H9 (cell line): ENCODE data around the gene DMD. TPM values are rescaled to one million over a fixed set of nuclear protein-coding genes. Genes with fewer than 3 reads are reported as not detected.
"Not testable (repeated sequence)": the region's sequence is repeated elsewhere in the genome, so short reads cannot be mapped to it uniquely, and the experiment has no call there.

Experiments
- DNase-seq: peaks from one replicate; pipeline ENCODE4 v3.0.0-alpha.2; 2017
- H2AFZ ChIP-seq: one replicate; pipeline ENCODE4 v1.6.1; 2013; ENCODE audit warnings: mild to moderate bottlenecking, low read length, control low read depth, moderate library complexity
- H2AK5ac ChIP-seq: 2 replicates; pipeline ENCODE4 v1.6.1; 2013; ENCODE audit warnings: low read length, control low read depth, mixed read lengths; ENCODE audit not compliant: insufficient read length
- H2BK120ac ChIP-seq: one replicate; pipeline ENCODE4 v1.6.1; 2013; ENCODE audit warnings: low read depth, mild to moderate bottlenecking, low read length, control low read depth, inconsistent platforms; ENCODE audit not compliant: poor library complexity, severe bottlenecking
- H2BK12ac ChIP-seq: 2 replicates; pipeline ENCODE4 v1.6.1; 2013; ENCODE audit warnings: low read length, control low read depth, mixed read lengths, low read depth; ENCODE audit not compliant: insufficient read length
- H2BK15ac ChIP-seq: 2 replicates; pipeline ENCODE4 v1.6.1; 2013; ENCODE audit warnings: low read depth, low read length, control low read depth
- H2BK20ac ChIP-seq: one replicate; pipeline ENCODE4 v1.6.1; 2013; ENCODE audit warnings: low read depth, mild to moderate bottlenecking, low read length, control low read depth, inconsistent platforms; ENCODE audit not compliant: poor library complexity, severe bottlenecking
- H2BK5ac ChIP-seq: 2 replicates; pipeline ENCODE4 v1.6.1; 2013; ENCODE audit warnings: low read length, control low read depth, mixed read lengths; ENCODE audit not compliant: insufficient read length
- H3K14ac ChIP-seq: 2 replicates; pipeline ENCODE4 v1.6.1; 2013; ENCODE audit warnings: low read length, control low read depth; ENCODE audit not compliant: insufficient read depth
- H3K18ac ChIP-seq: 2 replicates; pipeline ENCODE4 v1.6.1; 2013; ENCODE audit warnings: low read depth, mild to moderate bottlenecking, mixed read lengths, low read length, control low read depth; ENCODE audit not compliant: insufficient read length
- H3K23ac ChIP-seq: 2 replicates; pipeline ENCODE4 v1.6.1; 2013; ENCODE audit warnings: low read length, control low read depth, mixed read lengths, low read depth; ENCODE audit not compliant: insufficient read length
- H3K23me2 ChIP-seq: 2 replicates; pipeline ENCODE4 v1.6.1; 2013; ENCODE audit warnings: low read depth, mild to moderate bottlenecking, mixed read lengths, low read length, control low read depth; ENCODE audit not compliant: insufficient read length, poor library complexity, severe bottlenecking
- H3K27ac ChIP-seq: 2 replicates; pipeline ENCODE4 v1.5.1; 2013; ENCODE audit warnings: low read length, control low read depth, mixed read lengths, low read depth; ENCODE audit not compliant: insufficient read length
- H3K27me3 ChIP-seq: 2 replicates; pipeline ENCODE4 v1.6.1; 2013; ENCODE audit warnings: low read length, control low read depth, inconsistent platforms; ENCODE audit not compliant: insufficient read depth
- H3K4ac ChIP-seq: 2 replicates; pipeline ENCODE4 v1.6.1; 2013; ENCODE audit warnings: low read depth, mild to moderate bottlenecking, control low read depth, inconsistent platforms, low read length, moderate library complexity
- H3K4me1 ChIP-seq: 2 replicates; pipeline ENCODE4 v1.6.1; 2013; ENCODE audit warnings: low read length, control low read depth, inconsistent platforms; ENCODE audit not compliant: insufficient read depth
- H3K4me2 ChIP-seq: 2 replicates; pipeline ENCODE4 v1.6.1; 2013; ENCODE audit warnings: low read length, control low read depth, mixed read lengths; ENCODE audit not compliant: insufficient read length, insufficient read depth
- H3K56ac ChIP-seq: 2 replicates; pipeline ENCODE4 v1.6.1; 2013; ENCODE audit warnings: low read depth, mild to moderate bottlenecking, mixed read lengths, low read length, control low read depth; ENCODE audit not compliant: insufficient read length
- H3K79me1 ChIP-seq: 2 replicates; pipeline ENCODE4 v1.6.1; 2013; ENCODE audit warnings: low read depth, mild to moderate bottlenecking, moderate library complexity, low read length, control low read depth, inconsistent platforms; ENCODE audit not compliant: insufficient read depth, poor library complexity, severe bottlenecking
- H3K79me2 ChIP-seq: 2 replicates; pipeline ENCODE4 v1.6.1; 2013; ENCODE audit warnings: low read length, control low read depth, inconsistent platforms; ENCODE audit not compliant: insufficient read depth
- H3K9ac ChIP-seq: 2 replicates; pipeline ENCODE4 v1.6.1; 2013; ENCODE audit warnings: low read length, control low read depth, mixed read lengths; ENCODE audit not compliant: insufficient read length; ENCODE audit errors: extremely low read depth
- H3K9me3 ChIP-seq: one replicate; pipeline ENCODE4 v1.6.1; 2013; ENCODE audit warnings: low read depth, low read length, inconsistent platforms; ENCODE audit not compliant: control insufficient read depth
- H3T11ph ChIP-seq: one replicate; pipeline ENCODE4 v1.6.1; 2013; ENCODE audit warnings: mild to moderate bottlenecking, low read length, control low read depth, inconsistent platforms
- H4K20me1 ChIP-seq: one replicate; pipeline ENCODE4 v1.6.1; 2013; ENCODE audit not compliant: control insufficient read depth, insufficient read length, insufficient read depth
- H4K5ac ChIP-seq: 2 replicates; pipeline ENCODE4 v1.6.1; 2013; ENCODE audit warnings: low read depth, mild to moderate bottlenecking, mixed read lengths, low read length, control low read depth; ENCODE audit not compliant: insufficient read length
- H4K8ac ChIP-seq: replicated peaks from 2 replicates; pipeline ENCODE4 v1.6.1; 2013; ENCODE audit warnings: low read length, control low read depth, mixed read lengths, low read depth; ENCODE audit not compliant: insufficient read length
- H4K91ac ChIP-seq: 2 replicates; pipeline ENCODE4 v1.6.1; 2013; ENCODE audit warnings: low read depth, mild to moderate bottlenecking, moderate library complexity, mixed read lengths, low read length, control low read depth; ENCODE audit not compliant: insufficient read length
- H3K27ac Mint-ChIP-seq, 3 experiments: 2 replicates in 2 of 3; 3 replicates in 1 of 3; pipeline ENCODE4 v1.8.0; 2020 to 2021; ENCODE audit warnings: mixed read lengths in 3 of 3, mild to moderate bottlenecking in 1 of 3, moderate library complexity in 1 of 3
- H3K27me3 Mint-ChIP-seq: 2 replicates; pipeline ENCODE4 v1.8.0; 2021; ENCODE audit warnings: low read depth, mild to moderate bottlenecking, moderate library complexity, mixed read lengths
- H3K36me3 Mint-ChIP-seq, 3 experiments: 2 replicates in 2 of 3; 3 replicates in 1 of 3; pipeline ENCODE4 v1.8.0; 2020 to 2021; ENCODE audit warnings: low read depth in 3 of 3, mixed read lengths in 3 of 3; ENCODE audit not compliant: insufficient read depth in 1 of 3
- H3K4me1 Mint-ChIP-seq, 2 experiments: 2 replicates each; pipeline ENCODE4 v1.8.0; 2020; ENCODE audit warnings: mixed read lengths in 2 of 2
- H3K4me3 Mint-ChIP-seq, 2 experiments: 2 replicates in 1 of 2; 3 replicates in 1 of 2; pipeline ENCODE4 v1.8.0; 2020 to 2021; ENCODE audit warnings: mild to moderate bottlenecking in 2 of 2, mixed read lengths in 2 of 2, moderate library complexity in 1 of 2
- H3K9me3 Mint-ChIP-seq, 2 experiments: 2 replicates in 1 of 2; 3 replicates in 1 of 2; pipeline ENCODE4 v1.8.0; 2020; ENCODE audit warnings: mild to moderate bottlenecking in 2 of 2, mixed read lengths in 2 of 2, moderate library complexity in 1 of 2
- whole genome bisulfite sequencing: extraction: QIAGEN DNeasy Blood & Tissue Kit; methylation state at CpG from one replicate; pipeline ENCODE4 v1.1.7; 2013; ENCODE audit warnings: missing lambda C conversion rate, low lambda C conversion rate, mixed read lengths; ENCODE audit not compliant: insufficient read length; ENCODE audit errors: extremely low coverage; 5-methylcytosine and 5-hydroxymethylcytosine counted together
- total RNA-seq: library from RNA; stranded (reverse); gene quantifications from 2 replicates; pipeline ENCODE4 v1.2.1, GENCODE V29; 2021
- TF ChIP-seq, protein P1 (sequence below): fragments of 200-600 bp; sonication (generic); conservative IDR thresholded peaks from 3 replicates; pipeline ENCODE4 v1.8.0; 2021; ENCODE audit warnings: antibody characterized with exemption, mild to moderate bottlenecking

Gene DMD
- total RNA-seq, 1 experiment from 2014 or later = 3.8 TPM

DNA sequence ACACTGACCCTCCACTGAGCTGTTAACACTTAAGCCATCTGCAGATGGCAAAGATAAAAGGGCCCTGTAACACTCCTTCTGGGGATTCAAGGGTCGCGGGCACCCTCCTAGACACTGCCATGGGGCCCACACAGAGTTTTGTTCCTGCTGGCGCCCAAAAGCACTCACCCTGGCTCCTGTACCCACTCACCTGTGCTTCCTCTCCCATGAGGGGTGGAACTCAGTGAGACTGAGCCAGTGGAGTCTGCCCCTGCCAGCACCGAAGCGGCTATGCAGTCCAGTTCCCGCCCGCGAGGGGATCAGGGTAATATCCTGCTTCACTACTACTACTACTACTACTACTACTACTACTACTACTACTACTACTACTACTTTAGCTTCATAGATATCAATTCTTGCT lies 1827.4 kb downstream of the DMD start:
- peaks cover 68% of the 10 kb centered on the region in 2 experiments for H3K9me3 Mint-ChIP-seq
- no peak for DNase-seq
- H4K91ac ChIP-seq = no peak overlapping the region

DNA sequence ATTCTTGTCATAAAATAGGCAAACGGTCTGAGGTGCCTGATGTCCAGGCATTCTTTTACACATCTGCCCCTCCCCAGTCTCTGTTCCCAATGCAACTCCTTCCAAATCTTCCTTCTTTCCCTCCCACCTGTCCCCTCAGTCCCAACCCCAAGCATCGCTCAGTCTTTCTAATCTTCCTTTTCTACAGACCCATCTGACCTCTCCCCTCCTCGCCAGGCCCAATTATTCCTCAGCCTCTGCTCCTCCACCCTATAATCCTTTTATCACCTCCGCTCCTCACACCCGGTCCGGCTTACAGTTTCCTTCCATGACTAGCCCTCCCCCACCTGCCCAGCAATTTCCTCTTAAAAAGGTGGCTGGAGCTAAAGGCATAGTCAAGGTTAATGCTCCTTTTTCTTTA lies 1832.4 kb downstream of the DMD start:
- WGBS = no CpG with 5 or more reads among the region's 6 CpGs
- not testable (repeated sequence) for H3K4me2 ChIP-seq, H3K56ac ChIP-seq, H3K27me3 Mint-ChIP-seq, H4K91ac ChIP-seq, H4K5ac ChIP-seq, H2BK5ac ChIP-seq, H3K23ac ChIP-seq, H3K79me1 ChIP-seq, H2BK120ac ChIP-seq, H3K23me2 ChIP-seq, H3K4ac ChIP-seq, H2BK12ac ChIP-seq, H4K20me1 ChIP-seq, H2BK15ac ChIP-seq, H3T11ph ChIP-seq, H3K27ac Mint-ChIP-seq, H3K18ac ChIP-seq, H3K27ac ChIP-seq, H2BK20ac ChIP-seq, DNase-seq, H3K9me3 ChIP-seq, H3K36me3 Mint-ChIP-seq, H3K4me1 ChIP-seq, H2AK5ac ChIP-seq, H2AFZ ChIP-seq, H3K14ac ChIP-seq, H4K8ac ChIP-seq, H3K79me2 ChIP-seq, H3K4me3 Mint-ChIP-seq, H3K9ac ChIP-seq, H3K27me3 ChIP-seq
- Mint-ChIP-seq H3K9me3 (peaks cover 76 to 78% of the 10 kb centered on the region in 2 experiments), H3K4me1 (peaks cover 10 to 13% of the 10 kb centered on the region in 2 experiments)

More for the DNA sequence above, 1827.4 kb downstream of the DMD start:
- Mint-ChIP-seq H3K4me3 (no peak overlapping the region), H3K27ac (no peak overlapping the region), H3K36me3 (peaks cover 0 to 6% (median 3%) of the 10 kb centered on the region in 3 experiments; a peak in 5 of 7 replicates), H3K27me3 (no peaks in the 10 kb centered on the region), H3K4me1 (peaks cover 0 to 2% of the 10 kb centered on the region in 2 experiments; a peak in 1 of 4 replicates)
- Histone ChIP-seq H3K27me3 (no peaks in the 10 kb centered on the region), H3K14ac (no peak overlapping the region), H3K18ac (no peak overlapping the region), H3K23me2 (no peaks in the 10 kb centered on the region), H3T11ph (no peak overlapping the region), H4K8ac (no peak overlapping the region), H3K4me2 (no peak overlapping the region), H2BK15ac (no peak overlapping the region), H2BK20ac (no peak overlapping the region), H4K20me1 (no peaks in the 10 kb centered on the region), H3K79me2 (no peaks in the 10 kb centered on the region), H2AFZ (no peak overlapping the region), H2BK5ac (no peak overlapping the region), H2BK12ac (no peak overlapping the region), H2BK120ac (no peak overlapping the region), H3K27ac (no peak overlapping the region), H3K79me1 (no peaks in the 10 kb centered on the region), H4K5ac (no peak overlapping the region), H3K23ac (no peak overlapping the region), H3K4ac (no peak overlapping the region), H3K9me3 (no peaks in the 10 kb centered on the region), H3K4me1 (no peaks in the 10 kb centered on the region; the same call in none of the 2 replicates), H3K56ac (no peak overlapping the region), H3K9ac (no peak overlapping the region), H2AK5ac (no peak overlapping the region)
- TF ChIP-seq, protein P1, sequence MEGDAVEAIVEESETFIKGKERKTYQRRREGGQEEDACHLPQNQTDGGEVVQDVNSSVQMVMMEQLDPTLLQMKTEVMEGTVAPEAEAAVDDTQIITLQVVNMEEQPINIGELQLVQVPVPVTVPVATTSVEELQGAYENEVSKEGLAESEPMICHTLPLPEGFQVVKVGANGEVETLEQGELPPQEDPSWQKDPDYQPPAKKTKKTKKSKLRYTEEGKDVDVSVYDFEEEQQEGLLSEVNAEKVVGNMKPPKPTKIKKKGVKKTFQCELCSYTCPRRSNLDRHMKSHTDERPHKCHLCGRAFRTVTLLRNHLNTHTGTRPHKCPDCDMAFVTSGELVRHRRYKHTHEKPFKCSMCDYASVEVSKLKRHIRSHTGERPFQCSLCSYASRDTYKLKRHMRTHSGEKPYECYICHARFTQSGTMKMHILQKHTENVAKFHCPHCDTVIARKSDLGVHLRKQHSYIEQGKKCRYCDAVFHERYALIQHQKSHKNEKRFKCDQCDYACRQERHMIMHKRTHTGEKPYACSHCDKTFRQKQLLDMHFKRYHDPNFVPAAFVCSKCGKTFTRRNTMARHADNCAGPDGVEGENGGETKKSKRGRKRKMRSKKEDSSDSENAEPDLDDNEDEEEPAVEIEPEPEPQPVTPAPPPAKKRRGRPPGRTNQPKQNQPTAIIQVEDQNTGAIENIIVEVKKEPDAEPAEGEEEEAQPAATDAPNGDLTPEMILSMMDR = no peak
- WGBS = no CpG with 5 or more reads among the region's 8 CpGs
